ENCODE results near the gene UTS2R.

UTS2R gene

GRCh38 chr17:82424001-82424862 lies 52.7 kb downstream of the UTS2R start:
- FAIRE-seq (no peak), DNase-seq (ENCODE audit: low spot score) (no peak)

- no peak for DNase-seq (ENCODE audit: low spot score)
- no peak for FAIRE-seq
Measured at GRCh38 chr17:82424863-82425159, 53.2 kb downstream of the UTS2R start.
